Immature natural killer cell (primary cell): Measurements from ENCODE around the gene TMEM59. TPM values are rescaled to one million over a fixed set of nuclear protein-coding genes. Genes with fewer than 3 reads are reported as not detected.
"Not testable (repeated sequence)": the region's sequence is repeated elsewhere in the genome, so short reads cannot be mapped to it uniquely, and the experiment has no call there.

Experiments
- DNase-seq, 3 donors: peaks; one replicate each; pipeline ENCODE4 v3.0.0; 2022; ENCODE audit warnings: mixed read lengths in 1 of 3
- H3K27ac Mint-ChIP-seq, 6 donors: one replicate each; pipeline ENCODE4 v1.8.0; 2020; ENCODE audit warnings: mixed read lengths in 6 of 6, mild to moderate bottlenecking in 5 of 6, inconsistent platforms in 4 of 6, moderate library complexity in 3 of 6
- H3K27me3 Mint-ChIP-seq, 3 donors: one replicate each; pipeline ENCODE4 v1.8.0; 2020 to 2021; ENCODE audit warnings: low read depth in 3 of 3, mild to moderate bottlenecking in 3 of 3, mixed read lengths in 3 of 3, moderate library complexity in 3 of 3, inconsistent platforms in 1 of 3
- H3K36me3 Mint-ChIP-seq, 3 donors: one replicate each; pipeline ENCODE4 v1.8.0; 2020; ENCODE audit warnings: mixed read lengths in 3 of 3, inconsistent platforms in 2 of 3, mild to moderate bottlenecking in 2 of 3
- H3K4me1 Mint-ChIP-seq, 2 donors: one replicate each; pipeline ENCODE4 v1.8.0; 2020; ENCODE audit warnings: inconsistent platforms in 2 of 2, mild to moderate bottlenecking in 2 of 2, mixed read lengths in 2 of 2, moderate library complexity in 1 of 2
- H3K4me3 Mint-ChIP-seq, 5 donors: one replicate each; pipeline ENCODE4 v1.8.0; 2020; ENCODE audit warnings: mild to moderate bottlenecking in 5 of 5, mixed read lengths in 5 of 5, inconsistent platforms in 3 of 5, moderate library complexity in 3 of 5
- H3K9me3 Mint-ChIP-seq, 6 donors: one replicate each; pipeline ENCODE4 v1.8.0; 2020; ENCODE audit warnings: mild to moderate bottlenecking in 6 of 6, mixed read lengths in 6 of 6, inconsistent platforms in 4 of 6, moderate library complexity in 3 of 6
- polyA plus RNA-seq, 3 donors: library from polyadenylated mRNA; unstranded; fragments of 300-500 nt; fragmentation: Illumina TruSeq; gene quantifications; one replicate each; pipeline ENCODE4 v1.2.3, GENCODE V29; 2021

The TMEM59 gene
- polyA plus RNA-seq, 3 donors from 2014 or later, result 633 to 969 (median 938) TPM

DNA sequence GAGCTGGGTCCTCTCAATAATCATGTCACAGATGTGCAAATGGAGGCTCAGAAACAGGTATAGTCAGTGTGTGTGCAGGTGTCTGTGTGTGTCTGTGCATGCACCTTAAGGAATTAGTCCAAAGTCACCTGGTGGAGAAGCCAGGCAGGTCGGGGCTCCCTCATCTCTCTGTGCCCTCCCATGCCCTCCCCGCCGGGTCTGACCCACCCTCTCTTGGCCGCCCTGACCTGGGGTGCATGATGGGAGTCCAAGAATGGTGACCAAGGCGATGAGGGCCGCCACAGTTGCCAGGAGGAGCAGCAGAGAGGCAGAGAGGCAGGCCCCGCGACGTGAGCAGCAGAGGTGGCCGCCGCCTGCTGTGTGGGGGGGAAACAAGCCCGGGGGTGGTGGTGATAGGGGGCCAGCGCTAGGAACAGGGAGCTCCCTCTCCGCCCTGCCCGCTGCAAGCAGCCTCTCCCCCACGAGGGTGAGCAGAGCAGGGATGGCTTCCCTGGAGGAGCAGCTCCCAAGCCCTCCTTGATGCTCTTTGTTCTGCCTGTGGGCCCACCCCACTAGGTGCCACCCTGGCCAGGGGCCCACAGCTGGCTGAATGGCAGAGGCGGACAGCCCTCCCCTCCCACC is 38.9 kb downstream of the TMEM59 start:
- H3K4me1 Mint-ChIP-seq, result no peaks in the 10 kb centered on the region
- H3K27me3 Mint-ChIP-seq, result peaks cover 0 to 7% (median 3%) of the 10 kb centered on the region in 3 donors
- DNase-seq, result no peak
- no peak overlapping the region for H3K4me3 Mint-ChIP-seq
- H3K36me3 Mint-ChIP-seq, result no peaks in the 10 kb centered on the region
- no peak overlapping the region for H3K27ac Mint-ChIP-seq
- no peaks in the 10 kb centered on the region for H3K9me3 Mint-ChIP-seq

DNA sequence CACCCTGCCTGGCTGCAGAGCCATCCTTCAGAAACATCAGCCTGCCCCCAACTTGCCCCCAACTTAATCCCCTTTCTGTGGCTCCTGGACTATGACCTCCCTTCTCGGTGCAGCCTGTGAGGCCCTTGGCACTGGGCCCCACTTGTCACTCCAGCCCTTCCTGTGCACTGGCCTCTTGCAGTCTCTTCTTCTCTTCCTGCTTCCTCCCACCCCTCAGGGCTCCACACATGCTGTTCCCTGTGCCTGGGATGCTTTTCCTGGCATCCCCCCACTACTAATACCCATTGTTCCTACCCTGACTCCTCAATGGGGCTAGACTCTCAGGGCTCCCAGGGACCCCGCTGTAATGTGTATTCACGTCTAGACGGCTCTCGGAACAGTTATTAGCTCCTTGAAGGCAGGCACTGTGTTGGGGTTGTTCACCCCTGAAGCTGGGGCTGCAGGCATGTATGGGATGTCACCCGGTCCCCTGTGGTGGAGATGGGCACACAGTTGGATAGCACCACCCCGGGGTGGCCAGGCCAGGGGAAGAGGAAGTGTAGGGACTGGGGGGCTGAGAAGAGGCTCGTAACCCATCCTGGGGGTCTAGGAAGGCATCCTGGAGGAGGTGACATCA is 39.5 kb downstream of the TMEM59 start:
- H3K27me3 Mint-ChIP-seq, result peaks cover 0 to 7% (median 3%) of the 10 kb centered on the region in 3 donors
- H3K36me3 Mint-ChIP-seq, result no peaks in the 10 kb centered on the region
- DNase-seq, result no peak
- H3K4me3 Mint-ChIP-seq, result no peak overlapping the region
- no peak overlapping the region for H3K27ac Mint-ChIP-seq
- no peaks in the 10 kb centered on the region for H3K9me3 Mint-ChIP-seq
- no peaks in the 10 kb centered on the region for H3K4me1 Mint-ChIP-seq

DNA sequence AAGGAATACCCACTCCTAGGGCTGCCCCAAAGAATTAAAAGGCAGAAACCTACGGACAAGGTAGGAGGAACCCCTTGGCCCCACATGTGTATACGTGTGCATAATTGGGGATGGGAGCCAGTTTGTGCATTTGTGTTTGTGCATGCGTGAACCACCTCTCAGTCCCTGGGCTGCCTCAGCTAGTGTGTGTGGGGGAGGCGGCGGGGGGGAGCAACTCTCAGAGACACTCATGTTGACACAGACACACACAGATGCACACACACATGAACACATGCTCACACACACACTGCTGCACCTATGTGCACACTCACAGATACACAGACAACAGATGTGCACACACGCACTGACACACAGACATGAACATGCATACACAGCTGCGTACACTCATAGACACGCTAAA is 40.1 kb downstream of the TMEM59 start:
- Mint-ChIP-seq H3K27ac (no peak overlapping the region), H3K27me3 (peaks cover 0 to 7% (median 3%) of the 10 kb centered on the region in 3 donors), H3K36me3 (no peaks in the 10 kb centered on the region), H3K4me1 (no peaks in the 10 kb centered on the region), H3K9me3 (no peaks in the 10 kb centered on the region), H3K4me3 (no peak overlapping the region)
- DNase-seq, result no peak

DNA sequence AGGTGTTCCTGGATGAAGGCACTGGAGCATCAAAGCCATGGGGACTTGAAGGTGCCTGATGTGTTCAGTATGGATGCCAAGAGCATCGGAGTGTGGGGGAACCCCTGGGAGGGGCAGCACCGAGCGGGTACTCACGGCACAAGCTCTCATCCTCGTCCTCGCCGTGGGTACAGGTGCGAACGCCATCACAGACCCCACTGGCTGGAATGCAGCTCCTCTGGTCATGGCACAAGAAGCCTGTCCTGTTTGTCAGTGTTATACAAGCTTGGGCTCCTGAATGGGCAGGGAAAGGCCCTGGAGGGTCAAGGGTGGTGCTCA is 41.0 kb downstream of the TMEM59 start:
- DNase-seq, result no peak
- no peaks in the 10 kb centered on the region for H3K4me1 Mint-ChIP-seq
- no peaks in the 10 kb centered on the region for H3K9me3 Mint-ChIP-seq
- H3K27me3 Mint-ChIP-seq, result peaks cover 0 to 7% (median 5%) of the 10 kb centered on the region in 3 donors
- no peak overlapping the region for H3K4me3 Mint-ChIP-seq
- H3K27ac Mint-ChIP-seq, result no peak overlapping the region
- no peaks in the 10 kb centered on the region for H3K36me3 Mint-ChIP-seq

DNA sequence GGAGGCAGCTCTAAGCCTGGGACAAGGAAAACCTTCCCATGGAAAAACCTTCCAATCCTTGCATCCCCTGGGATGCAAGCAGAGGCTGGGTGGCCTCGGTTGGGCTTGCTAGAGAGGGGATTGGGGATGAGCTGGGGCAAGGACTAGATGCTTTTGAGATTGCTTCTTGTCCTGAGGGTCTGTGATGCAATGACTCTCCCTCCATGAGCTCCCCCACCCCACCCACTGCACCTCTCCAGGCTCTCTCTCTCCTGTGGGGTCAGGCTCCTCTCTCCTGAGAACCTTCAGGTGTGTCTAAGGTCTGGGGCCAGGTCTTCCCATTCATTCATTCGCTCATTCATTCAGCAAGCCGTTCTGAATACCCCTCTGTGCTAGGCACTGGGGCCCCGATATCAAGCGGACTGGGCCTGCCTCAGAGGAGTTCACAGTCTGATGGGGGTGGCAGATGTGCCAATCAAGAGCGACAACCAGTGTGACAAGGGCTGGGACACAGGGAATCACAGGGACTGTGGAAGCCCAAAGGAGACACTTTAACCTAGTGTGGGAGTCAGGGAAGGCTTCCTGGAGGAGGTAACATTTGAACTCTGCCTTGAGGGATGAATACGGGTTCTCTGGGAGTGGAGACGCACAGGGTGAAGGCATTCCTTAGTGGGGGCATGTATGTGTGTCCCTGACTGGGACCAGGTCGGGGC is 41.5 kb downstream of the TMEM59 start:
- Mint-ChIP-seq H3K27ac (no peak overlapping the region), H3K4me1 (no peaks in the 10 kb centered on the region), H3K4me3 (no peak overlapping the region), H3K9me3 (no peaks in the 10 kb centered on the region), H3K36me3 (no peaks in the 10 kb centered on the region), H3K27me3 (peaks cover 0 to 7% (median 6%) of the 10 kb centered on the region in 3 donors)
- no peak for DNase-seq

DNA sequence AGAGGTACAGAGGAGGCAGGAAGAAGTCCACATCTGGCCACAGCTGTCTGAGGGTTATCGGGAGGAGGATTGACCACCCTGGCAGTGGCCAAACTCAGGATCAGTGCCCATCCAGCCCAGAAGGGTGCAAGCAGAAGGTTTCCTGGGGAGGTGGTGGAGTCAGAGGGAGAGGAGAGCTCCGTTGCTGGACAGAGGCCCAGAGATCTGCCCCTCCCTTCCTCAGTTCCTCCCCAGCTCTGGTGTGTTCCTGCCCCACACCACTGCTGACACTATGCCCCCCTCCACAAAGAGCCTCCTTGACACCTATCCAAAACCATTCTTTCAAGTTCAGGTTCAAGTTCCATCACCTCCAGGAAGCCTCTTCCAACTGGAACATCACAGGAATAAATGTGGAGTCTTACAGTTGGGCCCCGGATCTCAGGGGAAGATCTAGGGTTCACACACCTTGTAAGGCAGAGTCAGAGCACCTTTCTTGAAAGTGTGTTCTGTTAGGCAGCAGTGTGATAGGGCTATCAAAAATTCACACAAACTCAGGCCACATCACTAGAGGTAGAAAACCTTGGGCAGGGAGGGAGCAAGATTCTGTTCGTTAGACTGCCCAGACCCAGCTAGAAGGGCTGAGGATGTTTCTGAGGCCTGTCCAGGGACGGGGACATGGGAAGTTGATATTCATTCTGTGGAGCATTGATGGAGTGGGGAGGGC is 42.4 kb downstream of the TMEM59 start:
- Mint-ChIP-seq H3K4me3 (no peak overlapping the region), H3K9me3 (no peaks in the 10 kb centered on the region), H3K4me1 (no peaks in the 10 kb centered on the region), H3K27ac (no peak overlapping the region), H3K27me3 (peaks cover 2 to 8% (median 6%) of the 10 kb centered on the region in 3 donors), H3K36me3 (no peaks in the 10 kb centered on the region)
- no peak for DNase-seq

DNA sequence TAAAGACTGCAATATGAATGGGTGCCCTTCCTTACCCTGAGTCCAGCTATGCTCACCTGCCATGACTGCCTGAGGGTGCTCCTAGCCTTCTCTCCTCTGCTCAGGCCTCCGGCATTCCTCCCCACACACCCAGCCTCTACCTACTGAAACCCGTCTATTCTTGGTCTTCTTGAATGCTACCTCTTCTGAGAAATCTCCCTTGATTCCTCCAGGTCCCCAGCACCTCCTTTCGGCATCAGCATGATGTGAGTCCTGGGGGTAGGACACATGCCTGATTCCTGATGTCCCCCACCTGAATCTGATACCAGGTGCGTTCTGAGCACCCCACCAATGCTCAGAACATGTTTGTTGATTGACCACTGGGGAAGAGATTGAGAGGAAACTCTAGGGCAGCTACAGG is 43.6 kb downstream of the TMEM59 start:
- peaks cover 2 to 9% (median 6%) of the 10 kb centered on the region in 3 donors for H3K27me3 Mint-ChIP-seq
- no peak for DNase-seq
- H3K4me1 Mint-ChIP-seq, result no peaks in the 10 kb centered on the region
- no peak overlapping the region for H3K27ac Mint-ChIP-seq
- H3K4me3 Mint-ChIP-seq, result no peak overlapping the region
- no peaks in the 10 kb centered on the region for H3K9me3 Mint-ChIP-seq
- H3K36me3 Mint-ChIP-seq, result no peaks in the 10 kb centered on the region

DNA sequence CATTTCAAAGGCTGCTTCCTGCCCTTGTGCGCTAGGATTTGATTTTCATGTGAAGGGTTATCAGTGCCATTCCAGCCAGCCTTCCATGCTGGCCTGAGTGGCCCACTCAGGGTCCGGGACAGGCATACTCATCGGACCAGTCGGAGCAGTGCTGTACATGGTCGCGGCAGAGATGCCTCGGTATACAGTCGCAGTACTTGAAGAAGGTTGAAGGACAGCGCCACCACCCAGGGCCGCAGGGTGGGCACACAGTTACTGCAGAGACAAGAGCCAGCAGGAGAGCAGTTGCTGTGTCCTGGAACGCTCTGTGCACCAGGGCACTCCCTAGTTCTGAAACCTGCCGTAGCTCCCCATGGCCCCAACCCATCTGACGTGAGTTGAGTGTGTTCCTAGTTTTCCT is 44.1 kb downstream of the TMEM59 start:
- peaks cover 2 to 9% (median 6%) of the 10 kb centered on the region in 3 donors for H3K27me3 Mint-ChIP-seq
- H3K4me3 Mint-ChIP-seq, result no peak overlapping the region
- no peaks in the 10 kb centered on the region for H3K9me3 Mint-ChIP-seq
- H3K27ac Mint-ChIP-seq, result no peak overlapping the region
- H3K4me1 Mint-ChIP-seq, result no peaks in the 10 kb centered on the region
- DNase-seq, result no peak
- no peaks in the 10 kb centered on the region for H3K36me3 Mint-ChIP-seq

DNA sequence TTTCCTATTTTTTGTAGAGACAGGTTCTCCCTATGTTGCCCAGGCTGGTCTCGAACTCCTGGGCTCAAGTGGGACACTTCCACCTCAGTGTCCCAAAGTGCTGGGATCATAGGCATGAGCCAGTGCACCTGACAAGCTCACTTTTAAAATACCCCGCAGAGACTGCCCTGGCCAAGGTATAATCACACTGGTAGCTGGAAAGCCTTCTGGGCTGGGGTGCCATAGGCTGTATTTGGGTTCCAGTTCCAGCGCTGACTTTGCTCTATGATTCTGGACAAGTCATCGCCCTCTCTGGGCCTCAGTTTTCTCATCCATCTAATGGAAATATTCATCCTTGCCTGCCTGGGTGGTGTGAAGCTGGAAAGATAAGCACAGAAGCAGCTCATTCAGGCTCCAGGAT is 45.4 kb downstream of the TMEM59 start:
- Mint-ChIP-seq H3K4me3 (no peak overlapping the region), H3K4me1 (no peaks in the 10 kb centered on the region), H3K27me3 (peaks cover 2 to 6% (median 6%) of the 10 kb centered on the region in 3 donors), H3K9me3 (no peaks in the 10 kb centered on the region), H3K36me3 (no peaks in the 10 kb centered on the region), H3K27ac (no peak overlapping the region)
- DNase-seq, result no peak

DNA sequence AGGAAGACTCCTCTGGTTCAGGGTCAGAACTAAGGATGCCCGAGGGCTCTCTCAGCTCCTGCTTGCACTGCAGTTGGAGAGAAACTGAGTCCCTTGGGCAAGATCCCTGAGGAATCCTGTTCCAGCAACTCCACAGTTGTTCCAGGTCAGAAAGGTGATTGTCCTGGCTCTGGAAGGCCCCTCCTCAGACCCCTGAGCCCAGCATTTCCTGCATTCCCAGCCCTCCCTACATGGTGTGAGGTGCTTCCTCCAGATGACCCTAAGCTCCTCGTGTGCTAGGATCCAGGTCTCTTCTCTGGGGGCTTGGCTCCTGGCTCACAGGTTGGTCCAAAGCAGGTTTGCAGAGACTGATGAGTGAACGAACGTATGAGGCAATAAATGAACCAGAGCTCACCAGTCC is 46.5 kb downstream of the TMEM59 start:
- Mint-ChIP-seq H3K27me3 (peaks cover 2 to 6% (median 6%) of the 10 kb centered on the region in 3 donors), H3K4me1 (no peaks in the 10 kb centered on the region), H3K4me3 (no peak overlapping the region), H3K36me3 (no peaks in the 10 kb centered on the region), H3K9me3 (no peaks in the 10 kb centered on the region), H3K27ac (no peak overlapping the region)
- no peak for DNase-seq

DNA sequence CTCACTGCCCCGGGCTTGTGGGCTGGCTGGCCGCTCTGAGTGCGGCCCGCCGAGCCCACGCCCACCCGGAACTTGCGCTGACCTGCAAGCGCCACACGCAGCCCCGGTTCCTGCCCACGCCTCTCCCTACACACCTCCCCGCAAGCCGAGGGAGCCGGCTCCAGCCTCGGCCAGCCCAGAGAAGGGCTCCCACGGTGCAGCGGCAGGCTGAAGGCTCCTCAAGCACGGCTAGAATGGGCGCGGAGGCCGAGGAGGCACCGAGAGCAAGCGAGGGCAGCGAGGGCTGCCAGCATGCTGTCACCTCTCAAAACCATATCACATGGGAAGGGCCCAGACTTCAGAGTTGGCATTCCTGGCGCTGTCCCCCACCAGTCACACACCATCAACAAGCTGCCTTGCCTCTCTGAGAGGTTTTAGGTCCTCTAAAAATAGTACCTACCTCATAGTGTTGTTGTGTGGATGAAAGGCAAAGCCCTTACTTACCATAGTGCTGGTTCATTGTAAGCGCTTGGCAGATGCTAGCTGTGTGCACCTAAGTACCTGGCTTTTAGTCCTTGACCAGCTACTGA is 48.4 kb downstream of the TMEM59 start:
- Mint-ChIP-seq H3K4me1 (no peaks in the 10 kb centered on the region), H3K36me3 (no peaks in the 10 kb centered on the region), H3K9me3 (no peaks in the 10 kb centered on the region), H3K4me3 (no peak overlapping the region), H3K27ac (no peak overlapping the region), H3K27me3 (peaks cover 3 to 6% (median 4%) of the 10 kb centered on the region in 3 donors)
- no peak for DNase-seq

DNA sequence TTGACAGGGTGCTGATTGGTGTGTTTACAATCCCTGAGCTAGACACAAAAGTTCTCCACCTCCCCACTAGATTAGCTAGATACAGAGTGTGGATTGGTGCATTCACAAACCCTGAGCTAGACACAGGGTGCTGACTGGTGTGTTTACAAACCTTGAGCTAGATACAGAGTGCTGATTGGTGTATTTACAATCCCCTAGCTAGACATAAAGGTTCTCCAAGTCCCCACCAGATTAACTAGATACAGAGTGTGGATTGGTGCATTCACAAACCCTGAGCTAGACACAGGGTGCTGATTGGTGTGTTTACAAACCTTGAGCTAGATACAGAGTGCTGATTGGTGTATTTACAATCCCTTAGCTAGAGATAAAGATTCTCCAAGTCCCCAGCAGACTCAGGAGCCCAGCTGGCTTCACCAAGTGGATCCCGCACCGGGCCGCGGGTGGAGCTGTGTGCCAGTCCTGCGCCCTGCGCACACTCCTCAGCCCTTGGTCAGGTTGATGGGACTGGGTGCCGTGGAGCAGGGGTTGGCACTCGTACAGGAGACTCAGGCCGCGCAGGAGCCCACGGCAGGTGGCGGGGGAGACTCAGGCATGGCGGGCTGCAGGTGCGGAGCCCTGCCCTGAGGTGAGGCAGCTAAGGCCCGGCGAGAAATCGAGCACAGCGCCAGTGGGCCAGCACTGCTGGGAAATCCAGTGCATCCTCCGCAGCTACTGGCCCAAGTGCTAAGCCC is 49.1 kb downstream of the TMEM59 start:
- not testable (repeated sequence) for DNase-seq, H3K4me3 Mint-ChIP-seq, H3K27me3 Mint-ChIP-seq, H3K27ac Mint-ChIP-seq, H3K9me3 Mint-ChIP-seq, H3K4me1 Mint-ChIP-seq, H3K36me3 Mint-ChIP-seq

DNA sequence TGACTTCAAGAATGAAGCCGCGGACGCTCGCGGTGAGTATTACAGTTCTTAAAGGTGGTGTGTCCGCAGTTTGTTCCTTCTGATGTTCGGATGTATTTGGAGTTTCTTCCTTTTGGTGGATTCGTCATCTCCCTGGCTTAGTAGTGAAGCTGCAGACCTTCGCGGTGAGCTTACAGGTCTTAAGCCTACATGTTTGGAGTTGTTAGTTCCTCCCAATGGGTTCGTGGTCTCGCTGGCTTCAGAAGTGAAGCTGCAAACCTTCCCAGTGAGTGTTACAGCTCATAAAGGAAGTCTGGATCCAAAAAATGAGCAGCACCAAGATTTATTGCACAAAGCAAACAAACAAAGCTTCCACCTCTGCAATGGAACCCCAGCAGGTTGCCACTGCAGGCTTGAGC is 49.8 kb downstream of the TMEM59 start:
- Mint-ChIP-seq H3K27ac (no peak overlapping the region), H3K4me1 (no peaks in the 10 kb centered on the region), H3K4me3 (no peak overlapping the region), H3K9me3 (no peaks in the 10 kb centered on the region), H3K27me3 (peaks cover 2 to 6% (median 3%) of the 10 kb centered on the region in 3 donors), H3K36me3 (no peaks in the 10 kb centered on the region)
- no peak for DNase-seq
